HepG2 (cell line): ENCODE measurements around the gene NSD1. TPM values are rescaled to one million over a fixed set of nuclear protein-coding genes. Genes with fewer than 3 reads are reported as not detected.

Experiments used
- EED ChIP-seq: sonication (generic); formaldehyde crosslinking; IDR thresholded peaks from 2 replicates; pipeline ENCODE4 v1.5.0; 2020; ENCODE audit warnings: mild to moderate bottlenecking, missing genetic modification reagents
- GPN1 ChIP-seq: sonication (generic); formaldehyde crosslinking; IDR thresholded peaks from 2 replicates; pipeline ENCODE4 v1.5.1; 2020; ENCODE audit warnings: missing genetic modification reagents, borderline replicate concordance
- HNF4A ChIP-seq: sonication (generic); formaldehyde crosslinking; IDR thresholded peaks from 2 replicates; pipeline ENCODE4 v1.4.0; 2020; ENCODE audit warnings: missing genetic modification reagents
- IKZF4 ChIP-seq: sonication (generic); formaldehyde crosslinking; IDR thresholded peaks from 2 replicates; pipeline ENCODE4 v1.5.1; 2020; ENCODE audit warnings: borderline replicate concordance, mild to moderate bottlenecking, low read depth, missing genetic modification reagents; ENCODE audit errors: not compliant biosample characterization
- MAFK ChIP-seq, 2 experiments: IDR thresholded peaks in 1 of 2; conservative IDR thresholded peaks in 1 of 2; 2 replicates each; pipeline ENCODE4 v1.6.1; 2011; ENCODE audit warnings: improper control_type of control experiment in 2 of 2, low read length in 2 of 2
- NCOA5 ChIP-seq: sonication (generic); formaldehyde crosslinking; IDR thresholded peaks from 2 replicates; pipeline ENCODE4 v1.4.0; 2020; ENCODE audit warnings: missing genetic modification reagents
- NFKB2 ChIP-seq: sonication (generic); formaldehyde crosslinking; IDR thresholded peaks from 2 replicates; pipeline ENCODE4 v1.4.0; 2020; ENCODE audit warnings: missing genetic modification reagents, borderline replicate concordance
- RXRA ChIP-seq: sonication (generic); formaldehyde crosslinking; IDR thresholded peaks from 2 replicates; pipeline ENCODE4 v1.5.1; 2020; ENCODE audit warnings: missing genetic modification reagents
- SNAPC2 ChIP-seq: sonication (generic); formaldehyde crosslinking; IDR thresholded peaks from 2 replicates; pipeline ENCODE4 v1.8.1; 2022; ENCODE audit warnings: mild to moderate bottlenecking, missing genetic modification reagents
- TFAP4 ChIP-seq: sonication (generic); IDR thresholded peaks from 2 replicates; pipeline ENCODE4 v1.6.1; 2016; ENCODE audit warnings: low read depth, borderline replicate concordance
- ZBTB49 ChIP-seq: sonication (generic); formaldehyde crosslinking; IDR thresholded peaks from 2 replicates; pipeline ENCODE4 v1.4.0; 2020; ENCODE audit warnings: missing genetic modification reagents, borderline replicate concordance
- ZNF136 ChIP-seq: sonication (generic); formaldehyde crosslinking; IDR thresholded peaks from 2 replicates; pipeline ENCODE4 v1.8.1; 2022; ENCODE audit warnings: low read depth, mild to moderate bottlenecking, moderate library complexity, missing genetic modification reagents
- ZNF3 ChIP-seq: IDR thresholded peaks from 2 replicates; pipeline ENCODE4 v1.7.0; 2017; ENCODE audit warnings: inconsistent platforms
- ZNF607 ChIP-seq: sonication (generic); formaldehyde crosslinking; IDR thresholded peaks from 2 replicates; pipeline ENCODE4 v1.5.1; 2020; ENCODE audit warnings: missing genetic modification reagents, mild to moderate bottlenecking, borderline replicate concordance
- ZNF670 ChIP-seq: sonication (generic); formaldehyde crosslinking; IDR thresholded peaks from 2 replicates; pipeline ENCODE4 v1.8.0; 2022; ENCODE audit warnings: mild to moderate bottlenecking, missing genetic modification reagents, borderline replicate concordance
- ZNF674 ChIP-seq: sonication (generic); formaldehyde crosslinking; IDR thresholded peaks from 2 replicates; pipeline ENCODE4 v1.5.0; 2020; ENCODE audit warnings: low read depth, mild to moderate bottlenecking, missing genetic modification reagents
- polyA plus RNA-seq, 8 experiments: library from polyadenylated mRNA; depleted of rRNA in 3 of 8; stranded (reverse) in 7 of 8; unstranded in 1 of 8; fragments of >200 nt; fragmentation: Illumina TruSeq in 4 of 8; extraction: Trizol in 4 of 8; gene quantifications; 2 replicates each; pipeline versions ENCODE4 v1.2.1 to v1.2.3, GENCODE V29; 2011 to 2016; ENCODE audit warnings: low read depth in 4 of 8, missing spikeins in 1 of 8, mixed read lengths in 1 of 8; ENCODE audit not compliant: insufficient read depth in 1 of 8
- total RNA-seq, 5 experiments: library from RNA; depleted of rRNA; stranded (reverse); fragments of >200 nt; fragmentation: Illumina TruSeq; extraction: Trizol; gene quantifications; 2 replicates each; pipeline ENCODE4 v1.2.3, GENCODE V29; 2016; ENCODE audit warnings: low read depth in 1 of 5
- TF ChIP-seq, protein P1 (sequence below): sonication (generic); formaldehyde crosslinking; IDR thresholded peaks from 2 replicates; pipeline ENCODE4 v1.5.1; 2020; ENCODE audit warnings: mild to moderate bottlenecking, missing genetic modification reagents, moderate library complexity
- TF ChIP-seq, protein P2 (sequence below): sonication (generic); formaldehyde crosslinking; IDR thresholded peaks from 2 replicates; pipeline ENCODE4 v1.4.0; 2020; ENCODE audit warnings: mild to moderate bottlenecking, missing genetic modification reagents
- TF ChIP-seq, protein P3 (sequence below): sonication (generic); formaldehyde crosslinking; IDR thresholded peaks from 2 replicates; pipeline ENCODE4 v1.4.0; 2020; ENCODE audit warnings: low read depth, mild to moderate bottlenecking, missing genetic modification reagents

NSD1 gene
- total and polyA plus RNA-seq, 2 of the 13 experiments (the other 11 are each of a cell fraction or from before 2014, with no cell fraction given): 0.01 to 0.09 TPM

GRCh38 chr5:177103523-177104253, 29.9 kb upstream of the NSD1 start (continued):
- TF ChIP-seq IKZF4 (CRISPR knock-in tag): no peak
- TF ChIP-seq EED: no peak
- TF ChIP-seq, protein P1, sequence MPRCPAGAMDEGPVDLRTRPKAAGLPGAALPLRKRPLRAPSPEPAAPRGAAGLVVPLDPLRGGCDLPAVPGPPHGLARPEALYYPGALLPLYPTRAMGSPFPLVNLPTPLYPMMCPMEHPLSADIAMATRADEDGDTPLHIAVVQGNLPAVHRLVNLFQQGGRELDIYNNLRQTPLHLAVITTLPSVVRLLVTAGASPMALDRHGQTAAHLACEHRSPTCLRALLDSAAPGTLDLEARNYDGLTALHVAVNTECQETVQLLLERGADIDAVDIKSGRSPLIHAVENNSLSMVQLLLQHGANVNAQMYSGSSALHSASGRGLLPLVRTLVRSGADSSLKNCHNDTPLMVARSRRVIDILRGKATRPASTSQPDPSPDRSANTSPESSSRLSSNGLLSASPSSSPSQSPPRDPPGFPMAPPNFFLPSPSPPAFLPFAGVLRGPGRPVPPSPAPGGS (CRISPR knock-in tag): no peak
- TF ChIP-seq ZBTB49: no peak
- no peak for TF ChIP-seq NFKB2 (CRISPR knock-in tag)
- no peak for TF ChIP-seq ZNF670 (CRISPR knock-in tag)
- TF ChIP-seq, protein P2, sequence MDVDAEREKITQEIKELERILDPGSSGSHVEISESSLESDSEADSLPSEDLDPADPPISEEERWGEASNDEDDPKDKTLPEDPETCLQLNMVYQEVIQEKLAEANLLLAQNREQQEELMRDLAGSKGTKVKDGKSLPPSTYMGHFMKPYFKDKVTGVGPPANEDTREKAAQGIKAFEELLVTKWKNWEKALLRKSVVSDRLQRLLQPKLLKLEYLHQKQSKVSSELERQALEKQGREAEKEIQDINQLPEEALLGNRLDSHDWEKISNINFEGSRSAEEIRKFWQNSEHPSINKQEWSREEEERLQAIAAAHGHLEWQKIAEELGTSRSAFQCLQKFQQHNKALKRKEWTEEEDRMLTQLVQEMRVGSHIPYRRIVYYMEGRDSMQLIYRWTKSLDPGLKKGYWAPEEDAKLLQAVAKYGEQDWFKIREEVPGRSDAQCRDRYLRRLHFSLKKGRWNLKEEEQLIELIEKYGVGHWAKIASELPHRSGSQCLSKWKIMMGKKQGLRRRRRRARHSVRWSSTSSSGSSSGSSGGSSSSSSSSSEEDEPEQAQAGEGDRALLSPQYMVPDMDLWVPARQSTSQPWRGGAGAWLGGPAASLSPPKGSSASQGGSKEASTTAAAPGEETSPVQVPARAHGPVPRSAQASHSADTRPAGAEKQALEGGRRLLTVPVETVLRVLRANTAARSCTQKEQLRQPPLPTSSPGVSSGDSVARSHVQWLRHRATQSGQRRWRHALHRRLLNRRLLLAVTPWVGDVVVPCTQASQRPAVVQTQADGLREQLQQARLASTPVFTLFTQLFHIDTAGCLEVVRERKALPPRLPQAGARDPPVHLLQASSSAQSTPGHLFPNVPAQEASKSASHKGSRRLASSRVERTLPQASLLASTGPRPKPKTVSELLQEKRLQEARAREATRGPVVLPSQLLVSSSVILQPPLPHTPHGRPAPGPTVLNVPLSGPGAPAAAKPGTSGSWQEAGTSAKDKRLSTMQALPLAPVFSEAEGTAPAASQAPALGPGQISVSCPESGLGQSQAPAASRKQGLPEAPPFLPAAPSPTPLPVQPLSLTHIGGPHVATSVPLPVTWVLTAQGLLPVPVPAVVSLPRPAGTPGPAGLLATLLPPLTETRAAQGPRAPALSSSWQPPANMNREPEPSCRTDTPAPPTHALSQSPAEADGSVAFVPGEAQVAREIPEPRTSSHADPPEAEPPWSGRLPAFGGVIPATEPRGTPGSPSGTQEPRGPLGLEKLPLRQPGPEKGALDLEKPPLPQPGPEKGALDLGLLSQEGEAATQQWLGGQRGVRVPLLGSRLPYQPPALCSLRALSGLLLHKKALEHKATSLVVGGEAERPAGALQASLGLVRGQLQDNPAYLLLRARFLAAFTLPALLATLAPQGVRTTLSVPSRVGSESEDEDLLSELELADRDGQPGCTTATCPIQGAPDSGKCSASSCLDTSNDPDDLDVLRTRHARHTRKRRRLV (CRISPR knock-in tag): no peak
- TF ChIP-seq NCOA5: no peak
- TF ChIP-seq HNF4A (CRISPR knock-in tag): no peak
- TF ChIP-seq RXRA (CRISPR knock-in tag): no peak
- no peak for TF ChIP-seq MAFK (conservative IDR thresholded peaks at IDR 0.05 in 1 of 2, IDR thresholded peaks at IDR 0.05 in 1 of 2; ENCODE audit: low read length in 2 of 2)
- no peak for TF ChIP-seq ZNF136 (CRISPR knock-in tag)
- TF ChIP-seq, protein P3, sequence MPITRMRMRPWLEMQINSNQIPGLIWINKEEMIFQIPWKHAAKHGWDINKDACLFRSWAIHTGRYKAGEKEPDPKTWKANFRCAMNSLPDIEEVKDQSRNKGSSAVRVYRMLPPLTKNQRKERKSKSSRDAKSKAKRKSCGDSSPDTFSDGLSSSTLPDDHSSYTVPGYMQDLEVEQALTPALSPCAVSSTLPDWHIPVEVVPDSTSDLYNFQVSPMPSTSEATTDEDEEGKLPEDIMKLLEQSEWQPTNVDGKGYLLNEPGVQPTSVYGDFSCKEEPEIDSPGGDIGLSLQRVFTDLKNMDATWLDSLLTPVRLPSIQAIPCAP: no peak
- peak; percentile 93 for TF ChIP-seq TFAP4
- TF ChIP-seq GPN1 (CRISPR knock-in tag): no peak
- TF ChIP-seq SNAPC2 (CRISPR knock-in tag): no peak
- TF ChIP-seq ZNF607 (CRISPR knock-in tag): no peak
- TF ChIP-seq ZNF674 (CRISPR knock-in tag): no peak
- no peak for TF ChIP-seq ZNF3 (CRISPR knock-in tag)
